Ishikawa (cell line): ENCODE measurements around the gene DNLZ.

ENCODE experiments used
- CEBPB ChIP-seq: IDR thresholded peaks from 2 replicates; pipeline ENCODE4 v1.6.1; 2012
- CREB1 ChIP-seq: IDR thresholded peaks from 2 replicates; pipeline ENCODE4 v1.6.1; 2012; ENCODE audit warnings: low read depth
- EGR1 ChIP-seq: IDR thresholded peaks from 2 replicates; pipeline ENCODE4 v1.6.1; 2012
- EP300 ChIP-seq: IDR thresholded peaks from 2 replicates; pipeline ENCODE4 v1.6.1; 2012; ENCODE audit warnings: borderline replicate concordance
- FOXM1 ChIP-seq: IDR thresholded peaks from 2 replicates; pipeline ENCODE4 v1.6.1; 2012; ENCODE audit warnings: low read depth, borderline replicate concordance
- NFIC ChIP-seq: IDR thresholded peaks from 2 replicates; pipeline ENCODE4 v1.6.1; 2012
- RAD21 ChIP-seq: IDR thresholded peaks from 2 replicates; pipeline ENCODE4 v1.6.1; 2012; ENCODE audit warnings: low read depth
- TAF1 ChIP-seq: IDR thresholded peaks from 2 replicates; pipeline ENCODE4 v1.6.1; 2012; ENCODE audit warnings: low read depth, mild to moderate bottlenecking
- TCF12 ChIP-seq: IDR thresholded peaks from 2 replicates; pipeline ENCODE4 v1.6.1; 2012; ENCODE audit warnings: low read depth
- TEAD4 ChIP-seq: IDR thresholded peaks from 2 replicates; pipeline ENCODE4 v1.6.1; 2012
- YY1 ChIP-seq: IDR thresholded peaks from 2 replicates; pipeline ENCODE4 v1.6.1; 2012; ENCODE audit warnings: low read depth
- ZBTB7A ChIP-seq: IDR thresholded peaks from 2 replicates; pipeline ENCODE4 v1.6.1; 2012; ENCODE audit warnings: low read depth
- TF ChIP-seq, protein P1 (sequence below): IDR thresholded peaks from 2 replicates; pipeline ENCODE4 v1.6.1; 2012
- TF ChIP-seq, protein P2 (sequence below): IDR thresholded peaks from 2 replicates; pipeline ENCODE4 v1.6.1; 2012; ENCODE audit warnings: low read depth, mild to moderate bottlenecking
- TF ChIP-seq, protein P3 (sequence below): IDR thresholded peaks from 2 replicates; pipeline ENCODE4 v1.6.1; 2012

Gene DNLZ

DNA sequence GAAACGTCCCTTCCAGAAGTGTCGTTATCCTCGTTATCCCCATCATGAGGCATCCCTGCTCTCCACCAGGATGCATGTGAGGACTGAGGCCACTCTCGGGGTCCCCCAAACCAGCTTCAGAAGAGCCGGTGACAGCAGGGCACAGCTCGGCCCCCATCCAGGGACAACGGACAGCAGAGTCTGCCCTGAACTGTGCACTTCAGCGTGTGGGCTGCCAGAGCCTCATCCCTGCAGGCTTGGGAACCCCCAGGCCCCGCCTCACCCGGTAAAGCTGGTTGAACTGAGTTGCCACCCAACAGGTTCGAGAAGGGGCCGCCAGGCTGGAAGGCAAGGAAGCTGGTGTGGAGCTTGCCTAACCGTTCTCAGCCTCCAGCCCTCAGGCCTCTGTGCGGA, 10.6 kb upstream of the DNLZ start:
- TF ChIP-seq, protein P1, sequence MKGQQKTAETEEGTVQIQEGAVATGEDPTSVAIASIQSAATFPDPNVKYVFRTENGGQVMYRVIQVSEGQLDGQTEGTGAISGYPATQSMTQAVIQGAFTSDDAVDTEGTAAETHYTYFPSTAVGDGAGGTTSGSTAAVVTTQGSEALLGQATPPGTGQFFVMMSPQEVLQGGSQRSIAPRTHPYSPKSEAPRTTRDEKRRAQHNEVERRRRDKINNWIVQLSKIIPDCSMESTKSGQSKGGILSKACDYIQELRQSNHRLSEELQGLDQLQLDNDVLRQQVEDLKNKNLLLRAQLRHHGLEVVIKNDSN: no peak
- TF ChIP-seq, protein P2, sequence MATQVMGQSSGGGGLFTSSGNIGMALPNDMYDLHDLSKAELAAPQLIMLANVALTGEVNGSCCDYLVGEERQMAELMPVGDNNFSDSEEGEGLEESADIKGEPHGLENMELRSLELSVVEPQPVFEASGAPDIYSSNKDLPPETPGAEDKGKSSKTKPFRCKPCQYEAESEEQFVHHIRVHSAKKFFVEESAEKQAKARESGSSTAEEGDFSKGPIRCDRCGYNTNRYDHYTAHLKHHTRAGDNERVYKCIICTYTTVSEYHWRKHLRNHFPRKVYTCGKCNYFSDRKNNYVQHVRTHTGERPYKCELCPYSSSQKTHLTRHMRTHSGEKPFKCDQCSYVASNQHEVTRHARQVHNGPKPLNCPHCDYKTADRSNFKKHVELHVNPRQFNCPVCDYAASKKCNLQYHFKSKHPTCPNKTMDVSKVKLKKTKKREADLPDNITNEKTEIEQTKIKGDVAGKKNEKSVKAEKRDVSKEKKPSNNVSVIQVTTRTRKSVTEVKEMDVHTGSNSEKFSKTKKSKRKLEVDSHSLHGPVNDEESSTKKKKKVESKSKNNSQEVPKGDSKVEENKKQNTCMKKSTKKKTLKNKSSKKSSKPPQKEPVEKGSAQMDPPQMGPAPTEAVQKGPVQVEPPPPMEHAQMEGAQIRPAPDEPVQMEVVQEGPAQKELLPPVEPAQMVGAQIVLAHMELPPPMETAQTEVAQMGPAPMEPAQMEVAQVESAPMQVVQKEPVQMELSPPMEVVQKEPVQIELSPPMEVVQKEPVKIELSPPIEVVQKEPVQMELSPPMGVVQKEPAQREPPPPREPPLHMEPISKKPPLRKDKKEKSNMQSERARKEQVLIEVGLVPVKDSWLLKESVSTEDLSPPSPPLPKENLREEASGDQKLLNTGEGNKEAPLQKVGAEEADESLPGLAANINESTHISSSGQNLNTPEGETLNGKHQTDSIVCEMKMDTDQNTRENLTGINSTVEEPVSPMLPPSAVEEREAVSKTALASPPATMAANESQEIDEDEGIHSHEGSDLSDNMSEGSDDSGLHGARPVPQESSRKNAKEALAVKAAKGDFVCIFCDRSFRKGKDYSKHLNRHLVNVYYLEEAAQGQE: no peak

DNA sequence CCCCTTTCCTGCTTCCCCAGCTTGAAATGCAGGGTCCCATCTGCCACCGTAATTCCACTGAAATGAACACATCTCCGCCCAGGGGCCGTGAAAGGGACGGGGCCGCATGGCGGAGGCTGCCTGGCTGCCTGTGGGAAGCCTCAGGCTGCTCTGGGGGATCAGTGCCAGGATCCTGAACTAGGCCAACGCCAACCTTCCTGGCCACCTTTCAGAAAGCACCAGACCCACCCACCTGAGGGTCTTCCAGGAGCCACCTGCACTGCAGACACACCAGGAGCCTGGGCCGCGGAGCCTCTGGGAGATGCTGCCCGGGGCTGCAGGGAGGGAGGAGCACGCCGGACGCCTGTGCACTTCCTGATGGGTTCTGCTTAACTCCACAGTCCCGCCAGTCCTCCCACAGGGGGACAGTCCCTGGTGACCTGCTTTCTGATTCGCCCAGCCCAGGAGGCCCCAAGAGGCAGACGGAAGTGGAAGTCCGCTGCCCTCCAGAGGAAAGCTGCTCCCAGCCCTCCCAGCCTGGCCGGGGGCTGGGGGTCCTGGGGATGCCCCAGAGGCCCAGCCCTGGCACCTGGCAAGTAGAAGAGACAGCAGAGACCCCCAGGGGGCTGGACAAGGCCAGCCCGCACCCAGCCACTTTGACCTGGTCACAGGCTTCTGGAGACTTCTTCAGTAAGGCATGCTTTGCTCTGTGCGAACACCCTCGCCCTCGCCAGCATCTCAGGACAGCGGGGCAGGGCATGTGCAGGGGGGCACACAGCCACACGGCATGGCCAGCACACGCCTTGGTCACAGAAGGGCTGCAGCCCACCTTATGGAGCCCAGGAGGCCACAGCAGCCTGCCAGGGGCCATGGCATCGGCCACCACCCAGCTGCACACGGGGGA, 10.0 kb upstream of the DNLZ start, which contains the start of gene CARD9:
Gene CARD9, minus strand, starts transcription at position 370 of the 883 bp plus-strand sequence. CDS start 1,591 bp downstream, outside the sequence.
- TF ChIP-seq EP300 (no peak), YY1 (no peak), ZBTB7A (no peak; the same call in 1 of the 2 replicates), CREB1 (no peak), RAD21 (no peak), EGR1 (no peak), CEBPB (no peak), FOXM1 (no peak)
- TF ChIP-seq, protein P2: no peak

DNA sequence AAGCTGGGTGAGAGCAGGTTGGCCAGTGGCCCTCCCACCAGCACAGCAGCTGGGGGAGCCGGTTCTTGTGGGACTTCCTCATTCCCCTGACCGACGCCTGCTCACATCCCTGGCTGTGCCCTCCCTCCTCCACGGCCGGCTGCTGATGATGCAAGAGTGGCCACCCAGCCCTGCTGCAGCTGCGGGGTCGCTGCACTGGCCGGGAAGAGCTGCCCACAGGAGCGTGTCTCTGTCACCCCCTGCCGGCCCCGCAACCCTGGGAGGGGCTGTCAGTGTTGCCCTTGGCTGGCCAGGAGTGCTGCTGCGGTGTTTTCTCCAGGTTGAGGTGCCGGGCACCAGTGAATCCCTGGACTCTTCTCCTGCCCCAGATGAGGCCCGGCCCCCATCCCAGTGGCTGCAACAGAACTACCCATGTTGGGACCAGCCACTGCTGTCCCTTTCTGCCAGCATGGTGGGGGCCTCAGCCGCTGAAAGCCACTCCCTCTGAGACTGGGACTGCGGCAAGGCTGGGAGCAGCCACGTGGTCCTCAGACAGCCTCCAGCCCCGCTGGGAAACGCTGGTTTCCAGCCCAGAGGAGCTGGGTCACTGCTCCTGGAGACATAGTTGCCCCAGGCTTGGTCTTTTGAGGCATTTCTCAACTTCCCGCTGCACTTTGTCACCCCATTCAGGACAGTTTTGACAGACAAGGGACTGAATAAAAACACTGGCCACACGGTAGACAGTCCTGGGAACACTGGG, 9.2 kb upstream of the DNLZ start:
- TF ChIP-seq TEAD4: peak; percentile 68
- TF ChIP-seq, protein P3, sequence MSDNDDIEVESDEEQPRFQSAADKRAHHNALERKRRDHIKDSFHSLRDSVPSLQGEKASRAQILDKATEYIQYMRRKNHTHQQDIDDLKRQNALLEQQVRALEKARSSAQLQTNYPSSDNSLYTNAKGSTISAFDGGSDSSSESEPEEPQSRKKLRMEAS: peak; percentile 43
- TF ChIP-seq RAD21: peak; percentile 23; the same call in 1 of the 2 replicates
- TF ChIP-seq EGR1: no peak
- peak; percentile 61; the same call in 1 of the 2 replicates for TF ChIP-seq TCF12
- TF ChIP-seq CEBPB: peak; percentile 95
- TF ChIP-seq, protein P1: peak; percentile 53
- TF ChIP-seq ZBTB7A: peak; percentile 51; the same call in 1 of the 2 replicates
- TF ChIP-seq CREB1: no peak

DNA sequence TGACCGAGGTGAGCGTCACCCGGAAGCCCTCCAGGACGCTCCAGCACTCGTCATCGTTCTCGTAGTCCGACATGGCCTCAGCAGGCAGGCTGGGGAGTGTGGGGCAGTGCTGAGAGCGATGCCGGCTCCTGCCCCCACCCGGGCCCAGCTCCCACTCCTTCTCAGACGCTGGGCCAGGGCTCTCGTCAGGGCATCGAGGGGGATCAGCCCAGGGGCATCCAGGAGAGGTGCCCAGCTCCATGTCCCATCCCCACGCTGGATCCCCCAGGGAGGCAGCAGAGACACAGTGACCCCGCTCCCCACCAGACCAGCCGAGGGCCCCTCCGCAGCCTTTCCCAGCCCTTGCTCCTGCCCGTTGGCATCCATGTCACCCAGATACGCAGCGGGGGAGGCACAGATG, 8.5 kb upstream of the DNLZ start:
- no peak for TF ChIP-seq FOXM1
- no peak for TF ChIP-seq CEBPB
- no peak for TF ChIP-seq TEAD4
- no peak for TF ChIP-seq RAD21
- no peak for TF ChIP-seq ZBTB7A
- TF ChIP-seq, protein P3: no peak
- TF ChIP-seq, protein P1: no peak
- no peak for TF ChIP-seq CREB1
- TF ChIP-seq TAF1: no peak
- TF ChIP-seq TCF12: no peak
- no peak for TF ChIP-seq EP300
- TF ChIP-seq EGR1: no peak

DNA sequence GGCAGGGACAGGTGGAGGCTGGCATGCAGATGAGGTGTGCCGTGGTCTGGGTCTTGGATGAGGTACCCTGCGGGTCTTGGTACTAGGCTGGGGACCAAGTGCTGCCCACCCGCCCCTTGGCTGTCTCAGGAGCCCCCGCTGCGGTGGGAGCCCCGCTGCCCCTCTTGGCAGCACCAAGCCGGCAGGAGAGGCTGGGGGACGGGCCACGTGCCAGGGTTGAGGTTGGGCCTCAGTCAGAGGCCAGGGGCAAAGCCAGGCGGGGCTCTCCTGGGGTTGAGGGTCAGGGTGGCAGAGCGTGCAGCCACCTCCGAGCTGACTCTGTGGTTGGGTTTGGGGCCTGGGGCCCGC, 8.0 kb upstream of the DNLZ start:
- TF ChIP-seq YY1: no peak
- TF ChIP-seq CREB1: no peak
- TF ChIP-seq, protein P1: no peak
- TF ChIP-seq, protein P3: no peak
- TF ChIP-seq NFIC: no peak
- TF ChIP-seq EP300: no peak
- TF ChIP-seq CEBPB: no peak
- TF ChIP-seq ZBTB7A: no peak
- TF ChIP-seq, protein P2: no peak
- TF ChIP-seq FOXM1: no peak
- TF ChIP-seq RAD21: no peak
- TF ChIP-seq TCF12: no peak
- TF ChIP-seq EGR1: no peak
- no peak for TF ChIP-seq TAF1
- no peak for TF ChIP-seq TEAD4
